H1 (cell line): ENCODE measurements around the gene FAM228B. TPM values are rescaled to one million over a fixed set of nuclear protein-coding genes. Genes with fewer than 3 reads are reported as not detected.

ENCODE experiments used
- CTCF ChIA-PET: fragments of 300-600 bp; sonication (Branson Sonifier 250); formaldehyde crosslinking; loops from one replicate; lab custom pipeline; 2021; ENCODE audit not compliant: partially characterized antibody; lab: Charles Lee
- POLR2A ChIA-PET: fragments of 300-600 bp; sonication (Branson Sonifier 250); formaldehyde crosslinking; loops from one replicate; lab custom pipeline; 2021; ENCODE audit warnings: inconsistent platforms; ENCODE audit not compliant: partially characterized antibody; lab: Charles Lee
- DNase-seq, 2 experiments: peaks; one replicate each; pipeline versions ENCODE4 v3.0.0 to v3.0.0-alpha.2; 2010 to 2022; ENCODE audit warnings: low spot score in 2 of 2, low read depth in 1 of 2, mixed read lengths in 1 of 2
- FAIRE-seq: peaks from 2 replicates; lab custom pipeline; 2011; peaks lifted over from hg19 to GRCh38; lab: Jason Lieb, UNC
- H2AFZ ChIP-seq: 2 replicates; pipeline ENCODE4 v1.8.1; 2012; ENCODE audit warnings: low read length, inconsistent platforms
- H2AK5ac ChIP-seq: 2 replicates; pipeline ENCODE4 v1.6.1; 2013; ENCODE audit warnings: low read depth, low read length
- H2BK120ac ChIP-seq: replicated peaks from 2 replicates; pipeline ENCODE3; 2013; ENCODE audit warnings: low read depth, low read length, inconsistent platforms
- H2BK12ac ChIP-seq: 2 replicates; pipeline ENCODE4 v1.6.1; 2013; ENCODE audit warnings: low read depth, low read length
- H2BK15ac ChIP-seq: 2 replicates; pipeline ENCODE4 v1.6.1; 2013; ENCODE audit warnings: low read length
- H2BK20ac ChIP-seq: 2 replicates; pipeline ENCODE4 v1.6.1; 2013; ENCODE audit warnings: low read length
- H2BK5ac ChIP-seq: 2 replicates; pipeline ENCODE4 v1.6.1; 2013; ENCODE audit warnings: low read depth, low read length
- H3K14ac ChIP-seq: 2 replicates; pipeline ENCODE4 v1.6.1; 2013; ENCODE audit warnings: inconsistent platforms; ENCODE audit not compliant: insufficient read length
- H3K18ac ChIP-seq: 2 replicates; pipeline ENCODE4 v1.6.1; 2013; ENCODE audit warnings: low read length; ENCODE audit errors: extremely low read depth
- H3K23ac ChIP-seq: 2 replicates; pipeline ENCODE4 v1.6.1; 2013; ENCODE audit warnings: inconsistent platforms; ENCODE audit not compliant: insufficient read length
- H3K23me2 ChIP-seq: 2 replicates; pipeline ENCODE4 v1.6.1; 2013; ENCODE audit warnings: low read depth, low read length
- H3K27ac ChIP-seq: 2 replicates; pipeline ENCODE4 v1.6.1; 2011; ENCODE audit warnings: low read depth, low read length, inconsistent platforms
- H3K27me3 ChIP-seq, 4 experiments: replicated peaks in 1 of 4; 1 replicate in 1 of 4; 2 replicates in 3 of 4; pipeline versions ENCODE4 v1.6.1 to v1.8.1; 2011 to 2013; ENCODE audit warnings: low read length in 3 of 4, mild to moderate bottlenecking in 3 of 4, inconsistent platforms in 2 of 4, mixed read lengths in 2 of 4, moderate library complexity in 1 of 4; ENCODE audit not compliant: control insufficient read depth in 3 of 4, insufficient read depth in 3 of 4; ENCODE audit errors: extremely low read depth in 1 of 4
- H3K36me3 ChIP-seq, 4 experiments: 2 replicates each; pipeline versions ENCODE4 v1.6.1 to v1.8.1; 2011 to 2013; ENCODE audit warnings: mild to moderate bottlenecking in 4 of 4, low read length in 3 of 4, moderate library complexity in 2 of 4, control low read depth in 1 of 4, inconsistent platforms in 1 of 4; ENCODE audit not compliant: insufficient read depth in 4 of 4, control insufficient read depth in 2 of 4
- H3K4ac ChIP-seq: replicated peaks from 2 replicates; pipeline ENCODE3; 2013; ENCODE audit warnings: low read length, low read depth, mixed read lengths, inconsistent platforms; ENCODE audit not compliant: insufficient read length
- H3K4me1 ChIP-seq, 4 experiments: replicated peaks in 1 of 4; 1 replicate in 1 of 4; 2 replicates in 3 of 4; pipeline versions ENCODE4 v1.6.1 to v1.8.1; 2011 to 2013; ENCODE audit warnings: low read length in 3 of 4, inconsistent platforms in 2 of 4, mixed read lengths in 1 of 4; ENCODE audit not compliant: insufficient read depth in 4 of 4, control insufficient read depth in 3 of 4
- H3K4me2 ChIP-seq, 2 experiments: 2 replicates each; pipeline versions ENCODE4 v1.6.1 to v1.8.1; 2011 to 2013; ENCODE audit warnings: low read depth in 2 of 2, low read length in 2 of 2, control low read depth in 1 of 2, inconsistent platforms in 1 of 2, mild to moderate bottlenecking in 1 of 2; ENCODE audit not compliant: insufficient read depth in 1 of 2
- H3K4me3 ChIP-seq, 4 experiments: fragments of 200-600, 300-600 bp in 1 of 4; sonication (generic), shearing (Covaris generic), sonication (Bioruptor Twin) in 1 of 4; 2 replicates each; pipeline versions ENCODE4 v1.5.1 to v1.8.1; 2011 to 2016; ENCODE audit warnings: low read length in 4 of 4, low read depth in 3 of 4, control low read depth in 2 of 4, inconsistent platforms in 2 of 4, mild to moderate bottlenecking in 2 of 4, mixed read lengths in 1 of 4, moderate library complexity in 1 of 4; ENCODE audit not compliant: insufficient read depth in 2 of 4; ENCODE audit errors: extremely low read depth in 1 of 4
- H3K56ac ChIP-seq: replicated peaks from 2 replicates; pipeline ENCODE3; 2013; ENCODE audit warnings: low read depth, mild to moderate bottlenecking, mixed read lengths, low read length, inconsistent platforms; ENCODE audit not compliant: insufficient read length
- H3K79me1 ChIP-seq: 2 replicates; pipeline ENCODE4 v1.6.1; 2013; ENCODE audit warnings: low read depth, low read length, control low read depth
- H3K79me2 ChIP-seq, 2 experiments: 2 replicates each; pipeline versions ENCODE4 v1.6.1 to v1.8.1; 2012 to 2013; ENCODE audit warnings: low read length in 2 of 2, mild to moderate bottlenecking in 2 of 2, inconsistent platforms in 1 of 2; ENCODE audit not compliant: insufficient read depth in 2 of 2, control insufficient read depth in 1 of 2
- H3K9ac ChIP-seq, 4 experiments: replicated peaks in 1 of 4; 1 replicate in 1 of 4; 2 replicates in 3 of 4; pipeline versions ENCODE4 v1.6.1 to v1.8.1; 2011 to 2013; ENCODE audit warnings: low read depth in 3 of 4, low read length in 3 of 4, control low read depth in 2 of 4, mild to moderate bottlenecking in 2 of 4, moderate library complexity in 2 of 4, inconsistent platforms in 1 of 4; ENCODE audit errors: extremely low read depth in 1 of 4
- H3K9me3 ChIP-seq, 2 experiments: 2 replicates each; pipeline versions ENCODE4 v1.6.1 to v1.8.1; 2012 to 2013; ENCODE audit warnings: mild to moderate bottlenecking in 2 of 2, moderate library complexity in 2 of 2, control low read depth in 1 of 2, inconsistent platforms in 1 of 2, low read depth in 1 of 2, low read length in 1 of 2, mixed read lengths in 1 of 2; ENCODE audit not compliant: insufficient read depth in 2 of 2
- H4K20me1 ChIP-seq, 2 experiments: replicated peaks in 1 of 2; 2 replicates each; pipeline versions ENCODE3 to v1.8.1; 2011 to 2013; ENCODE audit warnings: inconsistent platforms in 2 of 2, low read length in 2 of 2, mild to moderate bottlenecking in 1 of 2; ENCODE audit not compliant: insufficient read depth in 2 of 2, control insufficient read depth in 1 of 2
- H4K5ac ChIP-seq: 2 replicates; pipeline ENCODE4 v1.6.1; 2013; ENCODE audit warnings: low read length, low read depth, mixed read lengths, inconsistent platforms; ENCODE audit not compliant: insufficient read length
- H4K8ac ChIP-seq: 2 replicates; pipeline ENCODE4 v1.8.0; 2013; ENCODE audit warnings: mild to moderate bottlenecking, moderate library complexity, low read length, inconsistent platforms; ENCODE audit not compliant: insufficient read depth; ENCODE audit errors: extremely low read depth
- H4K91ac ChIP-seq: replicated peaks from 2 replicates; pipeline ENCODE3; 2013; ENCODE audit warnings: low read length, mixed read lengths, inconsistent platforms; ENCODE audit not compliant: insufficient read length
- BACH1 ChIP-seq: IDR thresholded peaks from 2 replicates; pipeline ENCODE4 v1.6.1; 2012; ENCODE audit warnings: low read length, improper control_type of control experiment
- CHD1 ChIP-seq: IDR thresholded peaks from 2 replicates; pipeline ENCODE4 v1.6.1; 2012; ENCODE audit warnings: low read depth, low read length, improper control_type of control experiment
- JUN ChIP-seq: IDR thresholded peaks from 2 replicates; pipeline ENCODE4 v1.6.1; 2011; ENCODE audit warnings: low read depth, mild to moderate bottlenecking, improper control_type of control experiment, low read length
- JUND ChIP-seq: IDR thresholded peaks from 2 replicates; pipeline ENCODE4 v1.6.1; 2011; ENCODE audit warnings: mild to moderate bottlenecking, improper control_type of control experiment, low read length
- SIN3A ChIP-seq, 2 experiments: IDR thresholded peaks in 1 of 2; conservative IDR thresholded peaks in 1 of 2; 2 replicates each; pipeline ENCODE4 v1.6.1; 2011 to 2012; ENCODE audit warnings: low read length in 2 of 2, improper control_type of control experiment in 1 of 2, low read depth in 1 of 2, mild to moderate bottlenecking in 1 of 2
- SRF ChIP-seq: IDR thresholded peaks from 2 replicates; pipeline ENCODE4 v1.6.1; 2011; ENCODE audit warnings: mild to moderate bottlenecking, low read depth, low read length, moderate library complexity
- SUZ12 ChIP-seq: fragments of 200-600 bp; sonication (generic); IDR thresholded peaks from 2 replicates; pipeline ENCODE4 v1.6.1; 2012; ENCODE audit warnings: mild to moderate bottlenecking, inconsistent platforms, low read length, moderate library complexity, mixed read lengths
- TAF7 ChIP-seq: optimal IDR thresholded peaks from 2 replicates; pipeline ENCODE3; 2011; ENCODE audit warnings: low read depth, mild to moderate bottlenecking, inconsistent platforms, low read length, moderate library complexity, borderline replicate concordance
- TBP ChIP-seq: IDR thresholded peaks from 2 replicates; pipeline ENCODE4 v1.6.1; 2011; ENCODE audit warnings: low read depth, low read length, improper control_type of control experiment
- TEAD4 ChIP-seq: IDR thresholded peaks from 2 replicates; pipeline ENCODE4 v1.6.1; 2012; ENCODE audit warnings: low read depth, low read length, inconsistent platforms, mixed read lengths
- WGBS, 2 experiments: shearing (Covaris generic) in 1 of 2; methylation state at CpG; one replicate each; pipeline versions ENCODE4 v1.1.6 to v1.1.7; 2013 to 2015; ENCODE audit warnings: low lambda C conversion rate in 2 of 2, mixed read lengths in 2 of 2, inconsistent platforms in 1 of 2, low coverage in 1 of 2, missing lambda C conversion rate in 1 of 2; ENCODE audit not compliant: insufficient replicate concordance in 2 of 2, insufficient coverage in 1 of 2, insufficient read length in 1 of 2; ENCODE audit errors: extremely low coverage in 1 of 2, missing lambda C conversion rate in 1 of 2; 5-methylcytosine and 5-hydroxymethylcytosine counted together
- polyA plus RNA-seq, 7 experiments: library from polyadenylated mRNA; depleted of rRNA in 3 of 7; stranded (reverse) in 5 of 7; unstranded in 2 of 7; fragments of >200 nt in 5 of 7; fragments of 200-250 nt in 2 of 7; gene quantifications; 1 replicate in 5 of 7; 2 replicates in 1 of 7; 4 replicates in 1 of 7; pipeline versions ENCODE4 v1.2.1 to v1.2.3, GENCODE V29; 2011 to 2013; ENCODE audit warnings: missing spikeins in 2 of 7, mixed read lengths in 2 of 7
- total RNA-seq: library from RNA; stranded (reverse); fragmentation: NEBNext Ultra II Directional; extraction: Animal tissue kit (Norgen Biotek cat#: 25700); gene quantifications from 2 replicates; pipeline ENCODE4 v1.2.1, GENCODE V29; 2021

Gene FAM228B
- total and polyA plus RNA-seq, 2 of the 8 experiments (the other 6 are each of a cell fraction or from before 2014, with no cell fraction given), result 1.4 to 3.2 TPM

DNA sequence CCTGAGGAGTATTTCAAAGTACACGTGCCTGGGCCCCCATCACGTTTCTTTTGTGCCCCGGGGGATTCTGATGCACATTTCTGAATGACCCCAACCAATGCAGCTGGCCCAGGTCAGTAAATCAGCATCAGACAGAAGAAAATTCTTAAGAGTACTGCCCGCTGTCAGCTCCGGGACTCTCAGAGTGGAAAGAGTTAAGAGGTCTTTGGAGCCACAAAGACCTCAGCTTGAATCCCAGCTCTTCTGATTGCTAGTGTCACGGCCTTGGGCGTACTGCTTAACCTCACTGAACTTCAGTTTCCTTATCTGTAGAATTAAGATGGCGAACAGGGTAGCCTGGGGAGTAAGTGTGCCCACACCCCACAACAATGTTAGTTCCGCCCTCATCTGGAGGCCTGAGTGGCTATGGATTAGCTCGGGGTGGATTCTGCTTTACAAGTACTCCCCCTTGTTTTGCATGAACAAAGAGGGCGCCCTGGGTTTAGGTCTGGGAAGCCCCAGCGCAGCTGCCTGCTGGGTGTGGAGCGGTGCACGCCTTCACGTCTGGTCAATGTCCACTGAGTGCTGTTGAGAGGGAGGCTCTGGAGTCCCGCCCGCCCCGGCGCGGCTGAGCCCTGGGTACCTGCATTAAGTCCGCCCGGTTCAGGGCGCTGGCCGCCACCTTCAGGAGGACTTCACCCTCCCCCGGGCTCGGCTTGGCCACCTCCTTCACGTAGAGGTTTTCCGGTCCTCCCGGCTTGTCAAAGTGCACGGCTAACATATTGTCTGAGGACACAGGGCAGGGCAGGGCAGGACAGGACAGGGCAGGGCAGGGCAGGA, 39.5 kb upstream of the FAM228B start:
- 11% methylated on average over 26 of the region's 30 CpGs; no CpG with 5 or more reads in 1 of the 2 experiments for WGBS, 2 experiments
- H3K23me2 ChIP-seq, result peaks cover 10% of the 10 kb centered on the region
- H3K4me1 ChIP-seq, result peaks cover 4 to 11% (median 9%) of the 10 kb centered on the region in 4 experiments
- H2BK20ac ChIP-seq, result 0 out of 2 replicates have a peak overlapping the region, but pooled peaks have one; percentile 40
- peaks cover 11 to 17% (median 15%) of the 10 kb centered on the region in 4 experiments; a peak in 7 of 8 replicates for H3K36me3 ChIP-seq
- peak overlapping the region; percentile 93; the same call in 1 of the 2 replicates for H2AK5ac ChIP-seq
- H3K4me3 ChIP-seq, result peak overlapping the region; percentile 55 to 77 (median 66)
- H4K5ac ChIP-seq, result peak overlapping the region; percentile 96
- peak overlapping the region; percentile 75 for H2BK12ac ChIP-seq
- H3K79me2 ChIP-seq, result no peaks in the 10 kb centered on the region
- peak overlapping the region; percentile 99 for H3K18ac ChIP-seq
- H3K27me3 ChIP-seq, result no peaks in the 10 kb centered on the region
- H3K4me2 ChIP-seq, result peak overlapping the region; percentile 80 to 94
- H2BK120ac ChIP-seq, result peak overlapping the region; percentile 51
- H3K9me3 ChIP-seq, result no peaks in the 10 kb centered on the region
- peak overlapping the region; percentile 97 for H4K91ac ChIP-seq
- CTCF ChIA-PET, result interaction anchor here (0.6 to 4.3 kb wide), 25 partner anchors 12 to 277 kb away, joined by 3 to 25 read pairs (median 4); partner anchors contain the start of genes ATAD2B, FAM228B and PFN4
- H4K20me1 ChIP-seq, result no peaks in the 10 kb centered on the region
- H3K56ac ChIP-seq, result peak overlapping the region; percentile 70
- peak overlapping the region; percentile 71 to 93 (median 81) for H3K9ac ChIP-seq
- H3K14ac ChIP-seq, result no peak overlapping the region
- H2AFZ ChIP-seq, result 0 out of 2 replicates have a peak overlapping the region, but pooled peaks have one; percentile 25
- no peaks in the 10 kb centered on the region for H3K79me1 ChIP-seq
- FAIRE-seq, result no peak
- POLR2A ChIA-PET, result interaction anchor here (0.6 to 3.1 kb wide), 34 partner anchors 8 to 670 kb away, joined by 3 to 24 read pairs (median 5); partner anchors contain the start of genes ATAD2B, FAM228B, ITSN2 and MFSD2B
- peak overlapping the region; percentile 24 for H3K4ac ChIP-seq
- peak overlapping the region; percentile 89 for H3K27ac ChIP-seq
- no peak overlapping the region for H3K23ac ChIP-seq
- peak overlapping the region; percentile 84; the same call in 1 of the 2 replicates for H2BK15ac ChIP-seq
- peak overlapping the region; percentile 99 for H4K8ac ChIP-seq
- peak in 1 of 2 experiments; percentile 81 for DNase-seq
- H2BK5ac ChIP-seq, result peak overlapping the region; percentile 96
- TF ChIP-seq SUZ12 (no peak), TBP (peak; percentile 87), SRF (no peak), TAF7 (peak; percentile 25), BACH1 (0 out of 2 replicates have a peak, but pooled peaks have one; percentile 41), JUN (peak; percentile 71), SIN3A (conservative IDR thresholded peaks at IDR 0.05 in 1 of 2, IDR thresholded peaks at IDR 0.05 in 1 of 2; ENCODE audit: low read depth in 1 of 2, low read length in 2 of 2) (peak in 1 of 2 experiments; percentile 53; a peak in 1 of 4 replicates), TEAD4 (0 out of 2 replicates have a peak, but pooled peaks have one; percentile 0), JUND (peak; percentile 29; the same call in 1 of the 2 replicates), CHD1 (peak; percentile 39; the same call in 1 of the 2 replicates)
